ENCODE measurements around the gene IDS. TPM values are rescaled to one million over a fixed set of nuclear protein-coding genes. Genes with fewer than 3 reads are reported as not detected.
"Not testable (repeated sequence)": the region's sequence is repeated elsewhere in the genome, so short reads cannot be mapped to it uniquely, and the experiment has no call there.

The IDS gene
- total and polyA plus RNA-seq, 2 donors (not counting 3 experiments of a cell fraction or from before 2014, with no cell fraction given): 35.2 to 44.0 TPM

- Histone ChIP-seq H3K4me3 (replicated peaks in 1 of 3; ENCODE audit: insufficient read depth in 1 of 3, low read depth in 1 of 3, low read length in 3 of 3) (no peak overlapping the region), H3K79me2 (ENCODE audit: control insufficient read depth, insufficient read depth, low read length) (no peaks in the 10 kb centered on the region), H3K4me2 (ENCODE audit: insufficient read depth, low read length) (no peak overlapping the region), H3K36me3 (ENCODE audit: control insufficient read depth in 2 of 2, extremely low read depth in 1 of 2, insufficient read depth in 2 of 2, low read length in 2 of 2) (no peaks in the 10 kb centered on the region), H4K20me1 (replicated peaks; ENCODE audit: control insufficient read depth, extremely low read depth, insufficient read depth, low read length) (no peaks in the 10 kb centered on the region), H3K27me3 (ENCODE audit: control insufficient read depth in 2 of 2, insufficient read depth in 2 of 2, low read length in 2 of 2) (no peaks in the 10 kb centered on the region), H3K9ac (replicated peaks; ENCODE audit: extremely low read depth, insufficient read depth, low read length) (no peak overlapping the region), H3K27ac (ENCODE audit: insufficient read depth, low read depth, low read length) (no peak overlapping the region), H3K9me3 (replicated peaks; ENCODE audit: control insufficient read depth, insufficient read depth, low read length) (no peaks in the 10 kb centered on the region), H3K9me1 (replicated peaks; ENCODE audit: control insufficient read depth, extremely low read depth, insufficient read depth, low read length) (no peaks in the 10 kb centered on the region), H3K4me1 (ENCODE audit: control insufficient read depth, extremely low read depth, insufficient read depth, low read length) (no peaks in the 10 kb centered on the region), H2AFZ (ENCODE audit: low read depth, low read length) (no peak overlapping the region)
- DNase-seq (ENCODE audit: low read depth, low spot score) (peak; percentile 38), FAIRE-seq (peak; percentile 96)
- dilution Hi-C loops (cut with MboI; ENCODE audit: extremely low pct_ligation_motif_present, low sequenced_read_pairs) (no loop called here), intact Hi-C loops (cut with micrococcal nuclease) (loop anchor here (1.0 kb wide), 1 partner anchor 15 kb away; no protein-coding TSS in a partner anchor)
- ChIA-PET CTCF (interaction anchor here (0.7 to 1.0 kb wide), 8 partner anchors 9 to 23 kb away, joined by 3 to 9 read pairs (median 4); partner anchors contain the start of genes EOLA1 and IDS), POLR2A (interaction anchor here (1.0 kb wide), 1 partner anchor 13 kb away, joined by 7 read pairs; the partner anchor contains the start of gene EOLA1)
- no TSS peak for BruUV-seq (replicated peaks)
- no peak for TF ChIP-seq JUN (IDR thresholded peaks at IDR 0.05; ENCODE audit: borderline replicate concordance, insufficient read depth, insufficient read length, low read depth)
- TF ChIP-seq, protein P1, sequence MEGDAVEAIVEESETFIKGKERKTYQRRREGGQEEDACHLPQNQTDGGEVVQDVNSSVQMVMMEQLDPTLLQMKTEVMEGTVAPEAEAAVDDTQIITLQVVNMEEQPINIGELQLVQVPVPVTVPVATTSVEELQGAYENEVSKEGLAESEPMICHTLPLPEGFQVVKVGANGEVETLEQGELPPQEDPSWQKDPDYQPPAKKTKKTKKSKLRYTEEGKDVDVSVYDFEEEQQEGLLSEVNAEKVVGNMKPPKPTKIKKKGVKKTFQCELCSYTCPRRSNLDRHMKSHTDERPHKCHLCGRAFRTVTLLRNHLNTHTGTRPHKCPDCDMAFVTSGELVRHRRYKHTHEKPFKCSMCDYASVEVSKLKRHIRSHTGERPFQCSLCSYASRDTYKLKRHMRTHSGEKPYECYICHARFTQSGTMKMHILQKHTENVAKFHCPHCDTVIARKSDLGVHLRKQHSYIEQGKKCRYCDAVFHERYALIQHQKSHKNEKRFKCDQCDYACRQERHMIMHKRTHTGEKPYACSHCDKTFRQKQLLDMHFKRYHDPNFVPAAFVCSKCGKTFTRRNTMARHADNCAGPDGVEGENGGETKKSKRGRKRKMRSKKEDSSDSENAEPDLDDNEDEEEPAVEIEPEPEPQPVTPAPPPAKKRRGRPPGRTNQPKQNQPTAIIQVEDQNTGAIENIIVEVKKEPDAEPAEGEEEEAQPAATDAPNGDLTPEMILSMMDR (IDR thresholded peaks at IDR 0.05; ENCODE audit: extremely low read depth in 1 of 2, insufficient read depth in 1 of 2, low read depth in 1 of 2, low read length in 2 of 2): peak; percentile 28 to 30
These were observed 22.6 kb upstream of the IDS start for GRCh38 chrX:149527705-149528104.

DNA sequence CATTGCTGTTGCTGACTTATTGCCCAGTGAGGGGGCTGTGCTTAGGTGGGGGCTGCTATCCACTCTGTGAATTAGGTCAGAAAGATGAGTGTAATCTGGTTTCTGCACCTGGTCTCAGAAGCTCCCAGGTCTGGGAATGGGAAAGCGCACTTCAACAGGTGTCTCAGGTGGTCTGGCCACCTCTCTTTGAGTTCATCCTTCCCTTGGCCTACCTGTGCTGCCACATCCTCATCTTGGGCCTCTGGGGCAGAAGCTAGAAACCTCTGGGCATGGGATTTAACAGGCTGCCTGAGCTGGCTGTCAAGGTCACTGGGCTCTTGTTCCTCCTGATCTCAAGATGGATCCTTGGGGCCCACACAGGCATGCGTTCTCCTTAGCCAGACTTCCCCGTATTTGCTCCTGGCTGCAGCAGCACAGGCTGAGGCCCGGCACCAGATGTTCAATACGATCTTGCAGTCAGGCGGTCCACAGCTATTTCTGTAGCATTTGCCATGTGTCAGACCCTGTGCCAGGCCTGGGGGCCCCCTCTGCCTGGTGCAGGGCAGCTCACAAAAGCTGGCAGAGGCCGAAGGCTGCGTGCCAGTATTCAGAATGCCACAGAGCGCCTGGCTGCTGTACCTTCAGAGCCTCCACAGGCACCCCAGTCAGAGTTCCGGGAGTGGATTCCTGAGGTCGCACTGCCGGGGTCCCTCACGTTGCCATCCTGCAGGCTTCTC is 21.4 kb upstream of the IDS start:
- H4K20me1 ChIP-seq (replicated peaks; ENCODE audit: control insufficient read depth, extremely low read depth, insufficient read depth, low read length); CTCF ChIA-PET; H3K4me3 ChIP-seq (replicated peaks in 1 of 3; ENCODE audit: insufficient read depth in 1 of 3, low read depth in 1 of 3, low read length in 3 of 3); H3K27me3 ChIP-seq (ENCODE audit: control insufficient read depth in 2 of 2, insufficient read depth in 2 of 2, low read length in 2 of 2); BruUV-seq (replicated peaks); dilution Hi-C loops (cut with MboI; ENCODE audit: extremely low pct_ligation_motif_present, low sequenced_read_pairs); H3K4me1 ChIP-seq (ENCODE audit: control insufficient read depth, extremely low read depth, insufficient read depth, low read length); H3K9ac ChIP-seq (replicated peaks; ENCODE audit: extremely low read depth, insufficient read depth, low read length); H3K79me2 ChIP-seq (ENCODE audit: control insufficient read depth, insufficient read depth, low read length); H3K36me3 ChIP-seq (ENCODE audit: control insufficient read depth in 2 of 2, extremely low read depth in 1 of 2, insufficient read depth in 2 of 2, low read length in 2 of 2); H2AFZ ChIP-seq (ENCODE audit: low read depth, low read length); H3K9me1 ChIP-seq (replicated peaks; ENCODE audit: control insufficient read depth, extremely low read depth, insufficient read depth, low read length); DNase-seq (ENCODE audit: low read depth, low spot score); H3K4me2 ChIP-seq (ENCODE audit: insufficient read depth, low read length); H3K9me3 ChIP-seq (replicated peaks; ENCODE audit: control insufficient read depth, insufficient read depth, low read length); FAIRE-seq: not testable (repeated sequence)
- intact Hi-C loops (cut with micrococcal nuclease): loop anchor here (1.0 kb wide), 1 partner anchor 14 kb away; no protein-coding TSS in a partner anchor
- H3K27ac ChIP-seq (ENCODE audit: insufficient read depth, low read depth, low read length): peak overlapping the region; percentile 1
- POLR2A ChIA-PET: interaction anchor here (1.0 kb wide), 1 partner anchor 14 kb away, joined by 7 read pairs; the partner anchor contains the start of gene EOLA1

- H4K20me1 ChIP-seq (replicated peaks; ENCODE audit: control insufficient read depth, extremely low read depth, insufficient read depth, low read length); H3K9me3 ChIP-seq (replicated peaks; ENCODE audit: control insufficient read depth, insufficient read depth, low read length); H2AFZ ChIP-seq (ENCODE audit: low read depth, low read length); H3K4me1 ChIP-seq (ENCODE audit: control insufficient read depth, extremely low read depth, insufficient read depth, low read length); POLR2A ChIA-PET; H3K9me1 ChIP-seq (replicated peaks; ENCODE audit: control insufficient read depth, extremely low read depth, insufficient read depth, low read length); H3K4me2 ChIP-seq (ENCODE audit: insufficient read depth, low read length); H3K79me2 ChIP-seq (ENCODE audit: control insufficient read depth, insufficient read depth, low read length); intact Hi-C loops (cut with micrococcal nuclease); CTCF ChIA-PET; FAIRE-seq; BruUV-seq (replicated peaks); DNase-seq (ENCODE audit: low read depth, low spot score); H3K27me3 ChIP-seq (ENCODE audit: control insufficient read depth in 2 of 2, insufficient read depth in 2 of 2, low read length in 2 of 2); H3K36me3 ChIP-seq (ENCODE audit: control insufficient read depth in 2 of 2, extremely low read depth in 1 of 2, insufficient read depth in 2 of 2, low read length in 2 of 2); H3K9ac ChIP-seq (replicated peaks; ENCODE audit: extremely low read depth, insufficient read depth, low read length); dilution Hi-C loops (cut with MboI; ENCODE audit: extremely low pct_ligation_motif_present, low sequenced_read_pairs); H3K4me3 ChIP-seq (replicated peaks in 1 of 3; ENCODE audit: insufficient read depth in 1 of 3, low read depth in 1 of 3, low read length in 3 of 3): not testable (repeated sequence)
- peak overlapping the region; percentile 1 for H3K27ac ChIP-seq (ENCODE audit: insufficient read depth, low read depth, low read length)
These were observed 20.8 kb upstream of the IDS start for GRCh38 chrX:149525903-149526302.

Data from endothelial cell of umbilical vein (primary cell).